GM23338 (cell line): Measurements from ENCODE around the gene TEPSIN. TPM values are rescaled to one million over a fixed set of nuclear protein-coding genes. Genes with fewer than 3 reads are reported as not detected.

ENCODE experiments used
- ATAC-seq: fragments of 200-7000 bp; cut with Tn5 transposase; 3 replicates; pipeline ENCODE4 v1.9.1; 2020
- DNase-seq: peaks from one replicate; pipeline ENCODE4 v3.0.0-alpha.2; 2015; ENCODE audit warnings: low spot score
- H2AFZ ChIP-seq: fragments of 200-600 bp; sonication (generic); 2 replicates; pipeline ENCODE4 v1.8.0; 2016; ENCODE audit warnings: antibody characterized with exemption, mild to moderate bottlenecking, moderate library complexity
- H3F3A ChIP-seq: fragments of 200-600 bp; sonication (generic); replicated peaks from 2 replicates; pipeline ENCODE4 v1.8.0; 2017; ENCODE audit warnings: antibody characterized with exemption, mixed run types, low read depth
- H3K27ac ChIP-seq: fragments of 200-600 bp; sonication (generic); 2 replicates; pipeline ENCODE4 v1.6.1; 2016; ENCODE audit warnings: low read depth
- H3K27me3 ChIP-seq: fragments of 200-600 bp; sonication (generic); 2 replicates; pipeline ENCODE4 v1.8.0; 2016; ENCODE audit warnings: mild to moderate bottlenecking, mixed run types, moderate library complexity; ENCODE audit not compliant: insufficient read depth
- H3K36me3 ChIP-seq: fragments of 200-600 bp; sonication (generic); 2 replicates; pipeline ENCODE4 v1.8.0; 2016; ENCODE audit warnings: mild to moderate bottlenecking; ENCODE audit not compliant: insufficient read depth
- H3K4me1 ChIP-seq: fragments of 200-600 bp; sonication (generic); 2 replicates; pipeline ENCODE4 v1.8.0; 2016; ENCODE audit warnings: mild to moderate bottlenecking, moderate library complexity; ENCODE audit not compliant: insufficient read depth
- H3K4me2 ChIP-seq: fragments of 200-600 bp; sonication (generic); 2 replicates; pipeline ENCODE4 v1.7.1; 2017; ENCODE audit warnings: mixed run types
- H3K4me3 ChIP-seq: fragments of 200-600 bp; sonication (generic); 2 replicates; pipeline ENCODE4 v1.6.1; 2016; ENCODE audit warnings: mixed run types
- H3K79me2 ChIP-seq: fragments of 200-600 bp; sonication (generic); replicated peaks from 2 replicates; pipeline ENCODE4 v1.8.0; 2017; ENCODE audit warnings: mild to moderate bottlenecking; ENCODE audit not compliant: insufficient read depth
- H3K9me2 ChIP-seq: fragments of 200-600 bp; sonication (generic); 2 replicates; pipeline ENCODE4 v1.8.0; 2017; ENCODE audit not compliant: insufficient read depth
- H4K20me1 ChIP-seq: fragments of 200-600 bp; sonication (generic); replicated peaks from 2 replicates; pipeline ENCODE4 v1.8.0; 2017; ENCODE audit warnings: mild to moderate bottlenecking; ENCODE audit not compliant: insufficient read depth
- H3K27ac Mint-ChIP-seq: 2 replicates; pipeline ENCODE4 v1.8.0; 2020; ENCODE audit warnings: inconsistent platforms, mild to moderate bottlenecking, moderate library complexity, mixed read lengths
- H3K27me3 Mint-ChIP-seq: 3 replicates; pipeline ENCODE4 v1.8.0; 2022; ENCODE audit warnings: low read depth, mild to moderate bottlenecking, moderate library complexity, mixed read lengths, inconsistent platforms; ENCODE audit not compliant: insufficient read depth, poor library complexity
- H3K36me3 Mint-ChIP-seq: 3 replicates; pipeline ENCODE4 v1.8.0; 2021; ENCODE audit warnings: low read depth, mild to moderate bottlenecking, inconsistent platforms, moderate library complexity, mixed read lengths
- H3K4me1 Mint-ChIP-seq: 3 replicates; pipeline ENCODE4 v1.8.0; 2020; ENCODE audit warnings: mild to moderate bottlenecking, inconsistent platforms, mixed read lengths
- H3K4me3 Mint-ChIP-seq: 3 replicates; pipeline ENCODE4 v1.8.0; 2021; ENCODE audit warnings: moderate library complexity, mild to moderate bottlenecking, inconsistent platforms, mixed read lengths
- H3K9me3 Mint-ChIP-seq: 3 replicates; pipeline ENCODE4 v1.8.0; 2020; ENCODE audit warnings: moderate library complexity, mild to moderate bottlenecking, inconsistent platforms, mixed read lengths
- CTCF ChIP-seq, 2 experiments: fragments of 200-600 bp in 1 of 2; sonication (generic) in 1 of 2; conservative IDR thresholded peaks; 2 replicates each; pipeline versions ENCODE4 v1.5.1 to v1.6.1; 2016 to 2017; ENCODE audit warnings: antibody characterized with exemption in 2 of 2, low read depth in 2 of 2, mild to moderate bottlenecking in 2 of 2, moderate library complexity in 1 of 2
- EZH2 ChIP-seq: fragments of 200-600 bp; sonication (generic); IDR thresholded peaks from one replicate; pipeline ENCODE4 v1.8.0; 2017; ENCODE audit warnings: antibody characterized with exemption, mild to moderate bottlenecking, low read depth; ENCODE audit not compliant: unreplicated experiment
- EZH2phosphoT487 ChIP-seq: fragments of 200-600 bp; sonication (generic); IDR thresholded peaks from one replicate; pipeline ENCODE4 v1.8.1; 2018; ENCODE audit warnings: antibody characterized with exemption; ENCODE audit not compliant: unreplicated experiment
- JUNB ChIP-seq: IDR thresholded peaks from one replicate; pipeline ENCODE4 v1.6.1; 2016; ENCODE audit warnings: antibody characterized with exemption; ENCODE audit not compliant: unreplicated experiment
- NANOG ChIP-seq: IDR thresholded peaks from 2 replicates; pipeline ENCODE4 v1.6.1; 2016; ENCODE audit warnings: antibody characterized with exemption, borderline replicate concordance
- REST ChIP-seq: IDR thresholded peaks from one replicate; pipeline ENCODE4 v1.6.1; 2018; ENCODE audit warnings: antibody characterized with exemption; ENCODE audit not compliant: unreplicated experiment
- STAT1 ChIP-seq: IDR thresholded peaks from one replicate; pipeline ENCODE4 v1.6.1; 2016; ENCODE audit warnings: antibody characterized with exemption; ENCODE audit not compliant: unreplicated experiment
- polyA plus RNA-seq: library from polyadenylated mRNA; unstranded; fragments of >200 nt; fragmentation: Nextera tagmentation; extraction: Ambion mirVana; gene quantifications from 2 replicates; pipeline ENCODE4 v1.2.1, GENCODE V29; 2016
- total RNA-seq: library from RNA; depleted of rRNA; stranded (reverse); fragments of >200 nt; shearing (Covaris generic); gene quantifications from 2 replicates; pipeline ENCODE4 v1.2.3, GENCODE V29; 2014

Gene TEPSIN
- total and polyA plus RNA-seq, 2 experiments from 2014 or later, result 4.4 to 25.3 TPM

- no peak for TF ChIP-seq CTCF (conservative IDR thresholded peaks at IDR 0.05; ENCODE audit: low read depth in 2 of 2)
- TF ChIP-seq JUNB, result no peak
- TF ChIP-seq NANOG, result no peak
- TF ChIP-seq REST, result no peak
- no peak for TF ChIP-seq STAT1
- TF ChIP-seq EZH2, result no peak
Measured at GRCh38 chr17:81251094-81251708, 12.3 kb upstream of the TEPSIN start (continued).

- TF ChIP-seq EZH2phosphoT487, result no peak
- 0 out of 4 replicates have a peak, but pooled peaks of 1 of the 2 experiments have one; percentile 15 for TF ChIP-seq CTCF (conservative IDR thresholded peaks at IDR 0.05; ENCODE audit: low read depth in 2 of 2)
- H3K27me3 Mint-ChIP-seq, result peaks cover 22% of the 10 kb centered on the region
- Histone ChIP-seq H3K27ac (no peak overlapping the region), H3K4me3 (no peak overlapping the region), H4K20me1 (no peaks in the 10 kb centered on the region; the same call in 1 of the 2 replicates), H3K9me2 (peaks cover 5% of the 10 kb centered on the region), H3F3A (peaks cover 2% of the 10 kb centered on the region; the same call in 1 of the 2 replicates), H3K4me2 (no peak overlapping the region), H3K36me3 (no peaks in the 10 kb centered on the region), H2AFZ (no peak overlapping the region), H3K4me1 (peaks cover 3% of the 10 kb centered on the region; the same call in 1 of the 2 replicates), H3K27me3 (no peaks in the 10 kb centered on the region), H3K79me2 (no peaks in the 10 kb centered on the region)
- H3K9me3 Mint-ChIP-seq, result peaks cover 3% of the 10 kb centered on the region; the same call in 1 of the 3 replicates
- DNase-seq (no peak), ATAC-seq (no peak)
- H3K4me1 Mint-ChIP-seq, result peaks cover 27% of the 10 kb centered on the region
- H3K4me3 Mint-ChIP-seq, result no peak overlapping the region
- no peak overlapping the region for H3K27ac Mint-ChIP-seq
- H3K36me3 Mint-ChIP-seq, result peaks cover 6% of the 10 kb centered on the region; the same call in 2 of the 3 replicates
Measured at GRCh38 chr17:81250286-81251093, 11.6 kb upstream of the TEPSIN start.
